ENCODE results near the gene PTPRO. TPM values are rescaled to one million over a fixed set of nuclear protein-coding genes. Genes with fewer than 3 reads are reported as not detected.

Gene PTPRO
- total and polyA plus RNA-seq, 4 experiments from 2014 or later = 3.0 to 7.8 (median 5.0) TPM

GRCh38 chr12:15646581-15646980 lies 324.3 kb downstream of the PTPRO start:
- peaks cover 0 to 4% of the 10 kb centered on the region in 2 donors for H3K27me3 Mint-ChIP-seq
- no peaks in the 10 kb centered on the region for H3K4me1 Mint-ChIP-seq
- no peak overlapping the region for H3K27ac Mint-ChIP-seq
- ChIA-PET POLR2A (ENCODE audit: partially characterized antibody) (no interaction called here), CTCF (ENCODE audit: partially characterized antibody) (no interaction called here)
- H3K36me3 Mint-ChIP-seq = no peaks in the 10 kb centered on the region
- Histone ChIP-seq H3K27ac (ENCODE audit: low read depth, low read length) (no peak overlapping the region), H3K4me3 (ENCODE audit: low read length in 2 of 2) (no peak overlapping the region), H3K4me1 (ENCODE audit: insufficient read depth, low read length) (no peaks in the 10 kb centered on the region), H3K27me3 (ENCODE audit: insufficient read depth, low read length) (no peaks in the 10 kb centered on the region), H3K36me3 (ENCODE audit: insufficient read depth, low read length) (no peaks in the 10 kb centered on the region), H3K9me3 (ENCODE audit: control insufficient read depth in 1 of 2, low read length in 2 of 2) (no peaks in the 10 kb centered on the region)
- no peaks in the 10 kb centered on the region for H3K9me3 Mint-ChIP-seq
- H3K4me3 Mint-ChIP-seq = no peak overlapping the region
- intact Hi-C loops (cut with micrococcal nuclease) = no loop called here
- DNase-seq = no peak

Other genes starting within 250 kb of the PTPRO start
- not detected for gene RERG, start 101.1 kb upstream of the PTPRO start, total RNA-seq
- gene RERG, start 101.1 kb upstream of the PTPRO start, polyA plus RNA-seq = not detected

Measured in CD4-positive, alpha-beta memory T cell (primary cell).